GM12878 (cell line): Measurements from ENCODE around the gene BANP. TPM values are rescaled to one million over a fixed set of nuclear protein-coding genes. Genes with fewer than 3 reads are reported as not detected.

Experiments
- ATAC-seq: fragments of 200-7000 bp; cut with Tn5 transposase; 3 replicates; pipeline ENCODE4 v1.9.1; 2020; ENCODE audit warnings: mild to moderate bottlenecking, moderate library complexity
- Bru-seq: library from RNA; stranded (reverse); fragments of 400-500 nt; gene quantifications from one replicate; lab custom pipeline; 2021; lab: Mats Ljungman, UMichigan
- BruChase-seq, 2 experiments: library from RNA; stranded (reverse); fragments of 400-500 nt; gene quantifications; one replicate each; lab custom pipeline; 2021; lab: Mats Ljungman, UMichigan
- BruUV-seq: library from RNA; stranded (reverse); fragments of 400-500 nt; replicated peaks from 2 replicates; lab custom pipeline; 2021; lab: Mats Ljungman, UMichigan
- CTCF ChIA-PET: fragments of 300-600 bp; sonication (Branson Sonifier 250); formaldehyde crosslinking; extraction: SDS; loops from one replicate; lab custom pipeline; 2021; ENCODE audit warnings: inconsistent platforms; lab: Yijun Ruan, JAX
- POLR2A ChIA-PET: fragments of 350-600 bp; formaldehyde crosslinking; extraction: SDS; loops from one replicate; lab custom pipeline; 2021; ENCODE audit warnings: inconsistent platforms; lab: Charles Lee
- RAD21 ChIA-PET: fragments of 300-600 bp; sonication (Branson Sonifier 250); formaldehyde crosslinking; loops from one replicate; lab custom pipeline; 2023; ENCODE audit warnings: antibody characterized with exemption; ENCODE audit not compliant: unreplicated experiment; lab: Charles Lee
- SMC1A ChIA-PET: fragments of 300-600 bp; sonication (Branson Sonifier 250); formaldehyde crosslinking; loops from one replicate; lab custom pipeline; 2023; ENCODE audit not compliant: unreplicated experiment, uncharacterized antibody; lab: Charles Lee
- DNase-seq: peaks from one replicate; pipeline ENCODE4 v3.0.0-alpha.2; 2011; ENCODE audit warnings: low read depth, low spot score
- FAIRE-seq: peaks from 3 replicates; lab custom pipeline; 2011; peaks lifted over from hg19 to GRCh38; lab: Jason Lieb, UNC
- H2AFZ ChIP-seq: 2 replicates; pipeline ENCODE4 v1.6.0; 2011; ENCODE audit warnings: low read depth, low read length, control low read depth; ENCODE audit not compliant: control insufficient read depth
- H3K27ac ChIP-seq: 2 replicates; pipeline ENCODE4 v1.5.1; 2011; ENCODE audit warnings: control low read depth; ENCODE audit not compliant: control insufficient read depth, insufficient read depth
- H3K27me3 ChIP-seq, 2 experiments: replicated peaks in 1 of 2; 2 replicates each; pipeline versions ENCODE4 v1.6.0 to v1.6.1; 2011; ENCODE audit warnings: low read length in 1 of 2; ENCODE audit not compliant: control insufficient read depth in 2 of 2, insufficient read depth in 2 of 2
- H3K36me3 ChIP-seq, 2 experiments: 2 replicates each; pipeline ENCODE4 v1.5.1; 2011; ENCODE audit warnings: low read length in 1 of 2; ENCODE audit not compliant: control insufficient read depth in 2 of 2, insufficient read depth in 2 of 2
- H3K4me1 ChIP-seq: 2 replicates; pipeline ENCODE4 v1.6.1; 2011; ENCODE audit warnings: mild to moderate bottlenecking, low read length, moderate library complexity, mixed read lengths; ENCODE audit not compliant: control insufficient read depth, insufficient read depth
- H3K4me2 ChIP-seq: 2 replicates; pipeline ENCODE4 v1.6.0; 2011; ENCODE audit warnings: control low read depth; ENCODE audit not compliant: control insufficient read depth, insufficient read depth
- H3K4me3 ChIP-seq: fragments of 200-600 bp; sonication (generic); 2 replicates; pipeline ENCODE4 v1.5.1; 2016
- H3K79me2 ChIP-seq: 2 replicates; pipeline ENCODE4 v1.6.0; 2011; ENCODE audit warnings: low read length; ENCODE audit not compliant: control insufficient read depth, insufficient read depth
- H3K9ac ChIP-seq: 2 replicates; pipeline ENCODE4 v1.8.0; 2011; ENCODE audit warnings: low read length, control low read depth, mixed read lengths; ENCODE audit not compliant: control insufficient read depth, insufficient read depth
- H3K9me3 ChIP-seq: replicated peaks from 3 replicates; pipeline ENCODE4 v1.5.1; 2011; ENCODE audit warnings: mild to moderate bottlenecking, low read length; ENCODE audit not compliant: control insufficient read depth, insufficient read depth
- H4K20me1 ChIP-seq: 2 replicates; pipeline ENCODE4 v1.6.0; 2011; ENCODE audit not compliant: control insufficient read depth, insufficient read depth
- BMI1 ChIP-seq: fragments of 450-650 bp; IDR thresholded peaks from 2 replicates; pipeline ENCODE4 v1.6.1; 2016; ENCODE audit warnings: mild to moderate bottlenecking, moderate library complexity, borderline replicate concordance
- EZH2 ChIP-seq: IDR thresholded peaks from 2 replicates; pipeline ENCODE4 v1.6.1; 2012; ENCODE audit warnings: low read depth, mild to moderate bottlenecking, control low read depth, inconsistent platforms, low read length, borderline replicate concordance; ENCODE audit not compliant: control insufficient read depth
- HCFC1 ChIP-seq: fragments of 150-350 bp; IDR thresholded peaks from 2 replicates; pipeline ENCODE4 v1.6.1; 2014; ENCODE audit warnings: low read length
- LARP7 ChIP-seq: fragments of 450-650 bp; IDR thresholded peaks from 2 replicates; pipeline ENCODE4 v1.6.1; 2017; ENCODE audit warnings: mild to moderate bottlenecking
- MEF2B ChIP-seq: fragments of 450-650 bp; IDR thresholded peaks from 2 replicates; pipeline ENCODE4 v1.6.1; 2018; ENCODE audit warnings: mild to moderate bottlenecking, moderate library complexity; ENCODE audit not compliant: partially characterized antibody, poor library complexity, severe bottlenecking
- NR2C2 ChIP-seq: IDR thresholded peaks from 2 replicates; pipeline ENCODE4 v1.6.1; 2011; ENCODE audit warnings: borderline replicate concordance, low read depth; ENCODE audit not compliant: control insufficient read depth, insufficient read length
- TAF1 ChIP-seq: IDR thresholded peaks from 2 replicates; pipeline ENCODE4 v1.6.1; 2011; ENCODE audit warnings: mild to moderate bottlenecking, low read depth, low read length, borderline replicate concordance
- YBX1 ChIP-seq: fragments of 450-650 bp; IDR thresholded peaks from 2 replicates; pipeline ENCODE4 v1.6.1; 2016; ENCODE audit warnings: antibody characterized with exemption
- WGBS: methylation state at CpG from one replicate; pipeline ENCODE4 v1.1.6; 2016; ENCODE audit warnings: low lambda C conversion rate; ENCODE audit not compliant: insufficient replicate concordance, insufficient coverage; ENCODE audit errors: missing lambda C conversion rate; 5-methylcytosine and 5-hydroxymethylcytosine counted together
- in situ Hi-C: fragments of 300-500 bp; cut with MboI; formaldehyde crosslinking; loops from 9 replicates; pipeline ENCODE4 v1.14.3; 2018; ENCODE audit warnings: mixed read lengths
- intact Hi-C: fragments of 100-400 bp; cut with micrococcal nuclease; formaldehyde crosslinking; loops from one replicate; pipeline ENCODE4 v1.14.2; 2022; ENCODE audit not compliant: unreplicated experiment
- long read RNA-seq, 2 experiments: library from polyadenylated mRNA; unstranded; transcript quantifications; one replicate each; pipeline ENCODE4 v2.0.0, GENCODE V29; 2019 to 2020
- polyA minus RNA-seq, 3 experiments: library from RNA; depleted of rRNA, polyadenylated mRNA; stranded (reverse); fragments of >200 nt; gene quantifications; 2 replicates each; pipeline ENCODE4 v1.2.3, GENCODE V29; 2011
- polyA plus RNA-seq, 11 experiments: library from polyadenylated mRNA; depleted of rRNA in 4 of 11; unstranded in 6 of 11; stranded (reverse) in 5 of 11; fragments of >200 nt; fragmentation: Nextera tagmentation in 4 of 11; fragmentation: Illumina TruSeq in 1 of 11; extraction: Ambion mirVana in 4 of 11; extraction: Trizol in 1 of 11; gene quantifications; 1 replicate in 1 of 11; 2 replicates in 10 of 11; pipeline versions ENCODE4 v1.2.1 to v1.2.3, GENCODE V29; 2011 to 2016; ENCODE audit warnings: inconsistent platforms in 2 of 11, missing spikeins in 2 of 11, low read depth in 1 of 11
- total RNA-seq, 4 experiments: library from RNA; depleted of rRNA in 3 of 4; stranded (reverse); fragments of >200 nt in 3 of 4; fragmentation: Illumina TruSeq in 1 of 4; extraction: Trizol in 1 of 4; gene quantifications; 2 replicates each; pipeline versions ENCODE4 v1.2.1 to v1.2.3, GENCODE V29; 2013 to 2021
- TF ChIP-seq, protein P1 (sequence below): fragments of 450-650 bp; IDR thresholded peaks from 2 replicates; pipeline ENCODE4 v1.6.1; 2017; ENCODE audit warnings: antibody characterized with exemption, mild to moderate bottlenecking, moderate library complexity
- TF ChIP-seq, protein P2 (sequence below): fragments of 450-650 bp; IDR thresholded peaks from 2 replicates; pipeline ENCODE4 v1.6.1; 2016; ENCODE audit warnings: mild to moderate bottlenecking

BANP gene, protein sequence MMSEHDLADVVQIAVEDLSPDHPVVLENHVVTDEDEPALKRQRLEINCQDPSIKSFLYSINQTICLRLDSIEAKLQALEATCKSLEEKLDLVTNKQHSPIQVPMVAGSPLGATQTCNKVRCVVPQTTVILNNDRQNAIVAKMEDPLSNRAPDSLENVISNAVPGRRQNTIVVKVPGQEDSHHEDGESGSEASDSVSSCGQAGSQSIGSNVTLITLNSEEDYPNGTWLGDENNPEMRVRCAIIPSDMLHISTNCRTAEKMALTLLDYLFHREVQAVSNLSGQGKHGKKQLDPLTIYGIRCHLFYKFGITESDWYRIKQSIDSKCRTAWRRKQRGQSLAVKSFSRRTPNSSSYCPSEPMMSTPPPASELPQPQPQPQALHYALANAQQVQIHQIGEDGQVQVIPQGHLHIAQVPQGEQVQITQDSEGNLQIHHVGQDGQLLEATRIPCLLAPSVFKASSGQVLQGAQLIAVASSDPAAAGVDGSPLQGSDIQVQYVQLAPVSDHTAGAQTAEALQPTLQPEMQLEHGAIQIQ
- 87.2 and 92.3 TPM in 2 replicates for total RNA-seq (2013; cell fraction: nucleolus; rRNA removed)
- total RNA-seq (2014; rRNA removed) = 9.6 and 13.4 TPM in 2 replicates
- total RNA-seq (2014; rRNA removed; fragmentation: Illumina TruSeq; extraction: Trizol) = 10.8 and 11.7 TPM in 2 replicates
- total RNA-seq (2021) = 17.8 and 21.9 TPM in 2 replicates
- 7.6 TPM for polyA plus RNA-seq (2011; ENCODE audit: low read depth)
- polyA plus RNA-seq (2011; rRNA removed) = 10.9 and 12.7 TPM in 2 replicates
- polyA plus RNA-seq (2011; cell fraction: cytosol; rRNA removed) = 15.5 and 19.9 TPM in 2 replicates
- 50.3 and 65.1 TPM in 2 replicates for polyA plus RNA-seq (2011; cell fraction: nucleus; rRNA removed)
- 13.0 and 16.7 TPM in 2 replicates for polyA plus RNA-seq (2012)
- 11.5 and 12.0 TPM in 2 replicates for polyA plus RNA-seq (2014; fragmentation: Illumina TruSeq; extraction: Trizol)
- polyA plus RNA-seq (2014; fragmentation: Nextera tagmentation; extraction: Ambion mirVana) = 1 to 10 TPM; 3.9 to 7.3 TPM
- polyA plus RNA-seq (2014; rRNA removed) = 12.9 and 14.4 TPM in 2 replicates
- polyA plus RNA-seq (2016; fragmentation: Nextera tagmentation; extraction: Ambion mirVana) = 10 to 100 TPM; 13.3 to 16.8 TPM
- 38.3 and 45.5 TPM in 2 replicates for polyA minus RNA-seq (2011; rRNA and poly(A)+ RNA removed)
- polyA minus RNA-seq (2011; cell fraction: cytosol; rRNA and poly(A)+ RNA removed) = 12.9 and 14.6 TPM in 2 replicates
- 43.9 and 65.4 TPM in 2 replicates for polyA minus RNA-seq (2011; cell fraction: nucleus; rRNA and poly(A)+ RNA removed)
- percentile 61 among the genes with signal in this experiment for Bru-seq, nascent RNA
- percentile 66 among the genes with signal in this experiment for BruChase-seq, experiment 1, labeled RNA remaining after a 6-hour chase
- BruChase-seq, experiment 2, labeled RNA remaining after a 2-hour chase = percentile 58 among the genes with signal in this experiment
- long read RNA-seq, experiment 1, partial matches to known transcripts = 3 of 20 reads
- long read RNA-seq, experiment 1, other reads (novel, unspliced or antisense) = 13 of 20 reads
- long read RNA-seq, experiment 2, partial matches to known transcripts = 2 of 16 reads
- long read RNA-seq, experiment 2, other reads (novel, unspliced or antisense) = 8 of 16 reads

DNA sequence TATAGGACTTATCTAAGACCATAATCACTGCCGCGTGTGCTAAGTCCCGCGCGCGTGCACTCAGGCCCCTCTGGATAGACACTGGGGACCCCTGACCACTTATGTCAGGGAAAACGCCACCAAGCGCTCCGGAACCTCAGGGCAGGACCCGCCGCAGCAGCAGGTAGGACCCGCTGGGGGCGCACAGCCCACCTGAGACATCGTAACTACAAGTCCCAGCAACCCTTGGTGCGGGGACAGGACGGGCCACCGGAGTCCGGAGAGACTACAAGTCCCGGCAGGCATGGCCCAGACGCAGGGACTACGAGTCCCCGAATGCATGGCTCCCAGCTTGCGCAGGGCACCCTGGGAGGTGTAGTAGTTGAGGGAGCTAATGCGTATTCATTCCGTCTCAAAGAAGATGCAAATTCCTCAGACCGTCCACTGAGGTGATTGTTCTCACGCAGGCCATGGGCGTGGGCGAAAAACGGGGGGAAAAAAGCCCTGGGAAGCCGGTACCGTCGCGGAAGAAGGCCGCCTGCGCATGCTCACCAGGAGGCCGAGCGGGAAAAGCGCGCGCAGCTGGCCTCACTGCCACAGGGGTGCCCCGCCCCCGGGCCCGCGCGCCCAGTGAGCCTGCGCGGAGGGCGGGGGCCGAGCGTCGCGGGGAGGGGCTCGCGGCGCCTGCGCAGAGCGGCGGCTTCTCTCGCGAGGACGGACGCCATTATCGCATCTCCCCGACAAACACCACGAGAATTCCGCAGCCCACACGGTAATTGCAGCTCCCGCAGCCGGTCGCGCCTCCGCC lies at the start of gene BANP:
BANP (plus strand) TSS at position 670 of the 787 bp plus-strand sequence. CDS start 23,682 bp downstream, outside the sequence.
- H3K27me3 ChIP-seq = no peaks in the 10 kb centered on the region
- peak; percentile 97 for ATAC-seq
- H3K4me2 ChIP-seq = peak within 1 kb of the TSS; percentile 83
- intact Hi-C loops (loop anchor here (2.0 to 10.0 kb wide), 3 partner anchors 94 to 562 kb away; no protein-coding TSS in a partner anchor), in situ Hi-C loops (loop anchor here (25.0 kb wide), 1 partner anchor 486 kb away; no protein-coding TSS in a partner anchor)
- H3K4me1 ChIP-seq = peaks cover 14% of the 10 kb centered on the region
- peak within 1 kb of the TSS; percentile 91 for H3K4me3 ChIP-seq
- 1% methylated on average over 52 of the region's 73 CpGs for WGBS
- peak within 1 kb of the TSS; percentile 98 for H3K27ac ChIP-seq
- RAD21 ChIA-PET = interaction anchor here (0.7 to 1.2 kb wide), 7 partner anchors 24 to 172 kb away, joined by 3 to 9 read pairs (median 4); partner anchors contain the start of gene SLC7A5
- SMC1A ChIA-PET = interaction anchor here (1.0 kb wide), 1 partner anchor 172 kb away, joined by 3 read pairs; no protein-coding TSS in a partner anchor
- no TSS peak for BruUV-seq
- DNase-seq = peak; percentile 97
- 0 out of 4 replicates have a peak, but pooled peaks cover 0 to 3% of the 10 kb centered on the region in 2 experiments for H3K36me3 ChIP-seq
- peaks cover 42% of the 10 kb centered on the region for H3K79me2 ChIP-seq
- CTCF ChIA-PET = interaction anchor here (0.6 to 2.1 kb wide), 4 partner anchors 94 to 1967 kb away, joined by 3 to 6 read pairs (median 3); partner anchors contain the start of gene MC1R
- H3K9ac ChIP-seq = peak within 1 kb of the TSS; percentile 100
- POLR2A ChIA-PET = interaction anchor here (0.8 to 1.4 kb wide), 5 partner anchors 10 to 619 kb away, joined by 3 to 4 read pairs (median 3); partner anchors contain the start of genes FBXO31 and ZC3H18
- no peaks in the 10 kb centered on the region for H3K9me3 ChIP-seq
- H2AFZ ChIP-seq = peak within 1 kb of the TSS; percentile 96
- no peaks in the 10 kb centered on the region for H4K20me1 ChIP-seq
- FAIRE-seq = peak; percentile 88
- TF ChIP-seq, protein P1, sequence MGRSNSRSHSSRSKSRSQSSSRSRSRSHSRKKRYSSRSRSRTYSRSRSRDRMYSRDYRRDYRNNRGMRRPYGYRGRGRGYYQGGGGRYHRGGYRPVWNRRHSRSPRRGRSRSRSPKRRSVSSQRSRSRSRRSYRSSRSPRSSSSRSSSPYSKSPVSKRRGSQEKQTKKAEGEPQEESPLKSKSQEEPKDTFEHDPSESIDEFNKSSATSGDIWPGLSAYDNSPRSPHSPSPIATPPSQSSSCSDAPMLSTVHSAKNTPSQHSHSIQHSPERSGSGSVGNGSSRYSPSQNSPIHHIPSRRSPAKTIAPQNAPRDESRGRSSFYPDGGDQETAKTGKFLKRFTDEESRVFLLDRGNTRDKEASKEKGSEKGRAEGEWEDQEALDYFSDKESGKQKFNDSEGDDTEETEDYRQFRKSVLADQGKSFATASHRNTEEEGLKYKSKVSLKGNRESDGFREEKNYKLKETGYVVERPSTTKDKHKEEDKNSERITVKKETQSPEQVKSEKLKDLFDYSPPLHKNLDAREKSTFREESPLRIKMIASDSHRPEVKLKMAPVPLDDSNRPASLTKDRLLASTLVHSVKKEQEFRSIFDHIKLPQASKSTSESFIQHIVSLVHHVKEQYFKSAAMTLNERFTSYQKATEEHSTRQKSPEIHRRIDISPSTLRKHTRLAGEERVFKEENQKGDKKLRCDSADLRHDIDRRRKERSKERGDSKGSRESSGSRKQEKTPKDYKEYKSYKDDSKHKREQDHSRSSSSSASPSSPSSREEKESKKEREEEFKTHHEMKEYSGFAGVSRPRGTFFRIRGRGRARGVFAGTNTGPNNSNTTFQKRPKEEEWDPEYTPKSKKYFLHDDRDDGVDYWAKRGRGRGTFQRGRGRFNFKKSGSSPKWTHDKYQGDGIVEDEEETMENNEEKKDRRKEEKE = no peak
- peak; percentile 64 for TF ChIP-seq MEF2B
- TF ChIP-seq, protein P2, sequence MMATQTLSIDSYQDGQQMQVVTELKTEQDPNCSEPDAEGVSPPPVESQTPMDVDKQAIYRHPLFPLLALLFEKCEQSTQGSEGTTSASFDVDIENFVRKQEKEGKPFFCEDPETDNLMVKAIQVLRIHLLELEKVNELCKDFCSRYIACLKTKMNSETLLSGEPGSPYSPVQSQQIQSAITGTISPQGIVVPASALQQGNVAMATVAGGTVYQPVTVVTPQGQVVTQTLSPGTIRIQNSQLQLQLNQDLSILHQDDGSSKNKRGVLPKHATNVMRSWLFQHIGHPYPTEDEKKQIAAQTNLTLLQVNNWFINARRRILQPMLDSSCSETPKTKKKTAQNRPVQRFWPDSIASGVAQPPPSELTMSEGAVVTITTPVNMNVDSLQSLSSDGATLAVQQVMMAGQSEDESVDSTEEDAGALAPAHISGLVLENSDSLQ = peak; percentile 27; the same call in 1 of the 2 replicates
- no peak for TF ChIP-seq YBX1
- no peak for TF ChIP-seq EZH2
- peak; percentile 100 for TF ChIP-seq HCFC1
- TF ChIP-seq BMI1 = no peak
- no peak for TF ChIP-seq NR2C2
- TF ChIP-seq TAF1 = peak; percentile 54; the same call in 1 of the 2 replicates
- peak; percentile 93 for TF ChIP-seq LARP7
